ENCODE measurements around the gene TNFRSF18.

Gene TNFRSF18

DNA sequence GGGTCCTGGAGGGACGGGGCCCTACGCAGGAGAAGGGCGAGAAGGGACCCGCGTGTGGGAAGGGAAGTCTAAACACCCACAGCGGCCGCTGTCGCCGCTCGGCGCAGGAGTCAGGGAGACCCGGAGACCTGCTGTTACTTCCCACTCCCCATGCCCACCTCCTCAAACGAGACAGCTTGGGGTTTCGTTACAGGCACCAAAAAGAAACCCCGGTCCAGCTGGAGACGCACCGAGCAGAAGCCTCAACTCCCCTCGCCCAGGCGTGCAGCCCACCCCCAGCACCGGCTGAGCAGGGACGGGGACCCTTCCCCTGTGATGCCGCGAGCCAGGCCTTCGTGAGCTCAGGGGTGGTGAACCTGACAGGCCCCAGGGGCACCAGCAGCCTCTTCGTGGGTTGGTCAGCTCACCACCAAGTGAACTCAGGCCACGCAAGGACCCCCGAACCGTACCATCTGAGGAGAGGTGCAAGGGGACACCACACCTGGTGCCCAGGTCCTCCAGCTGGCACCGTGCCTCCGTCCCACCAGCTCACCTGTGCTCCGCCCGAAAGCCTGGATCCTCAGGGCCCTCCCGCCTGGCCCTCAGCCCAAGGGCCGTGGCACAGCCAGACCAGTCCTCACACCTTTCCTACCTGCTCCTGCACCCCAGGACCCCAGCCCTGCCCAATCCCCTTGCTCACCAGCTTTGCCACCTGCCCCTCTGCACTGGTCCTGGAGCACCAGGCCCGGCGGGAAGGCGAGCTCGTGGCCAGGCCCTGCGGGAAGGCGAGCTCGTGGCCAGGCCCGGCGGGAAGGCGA is 20.4 kb upstream of the TNFRSF18 start:
- no peak for DNase-seq

DNA sequence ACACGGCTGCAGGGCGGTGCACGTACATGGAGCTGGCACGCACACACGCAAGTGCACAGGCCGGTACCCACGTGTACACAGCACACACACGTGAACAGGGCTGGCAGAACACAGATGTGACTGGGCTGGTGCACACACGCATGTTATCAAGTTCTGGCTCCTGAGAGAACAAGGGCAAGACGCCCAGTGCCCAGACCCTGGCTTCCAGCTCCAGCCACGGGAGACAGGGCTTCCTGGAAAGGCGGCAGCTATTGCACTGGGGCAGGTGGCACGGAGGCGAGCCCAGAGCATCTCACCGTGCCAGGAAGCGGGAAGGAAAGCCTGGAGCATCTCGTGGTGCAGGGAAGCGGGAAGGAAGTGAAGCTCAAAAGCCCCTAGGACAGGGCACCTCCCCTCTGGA is 19.5 kb upstream of the TNFRSF18 start:
- DNase-seq = no peak

DNA sequence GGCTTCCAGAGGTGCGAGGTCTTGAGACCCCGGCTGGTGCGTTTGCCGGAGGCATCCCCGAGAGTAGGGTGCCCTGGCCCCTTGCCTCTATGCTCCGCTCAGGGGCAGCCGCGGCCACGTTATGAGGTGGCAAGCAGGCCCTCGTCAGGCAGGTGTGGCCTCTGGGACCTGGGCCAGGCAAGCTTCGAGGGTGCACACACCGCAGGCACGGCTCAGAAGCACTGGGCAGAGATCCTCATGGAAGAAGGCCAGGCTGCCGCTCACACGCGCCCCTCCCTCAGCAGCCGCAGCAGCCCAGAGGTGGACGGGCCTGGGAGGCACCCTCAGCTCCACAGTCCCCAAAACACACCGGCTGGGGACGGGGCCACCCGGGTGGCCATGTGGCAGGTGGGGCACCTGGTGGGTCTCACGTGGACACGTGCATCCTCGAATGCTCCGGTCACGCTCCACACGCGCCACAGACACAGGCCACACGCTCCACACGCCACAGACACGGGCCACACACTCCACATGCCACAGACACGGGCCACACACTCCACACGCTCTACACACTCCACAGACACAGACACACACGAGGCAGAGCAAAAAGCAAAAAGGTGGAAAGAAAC is 18.9 kb upstream of the TNFRSF18 start:
- DNase-seq = no peak

DNA sequence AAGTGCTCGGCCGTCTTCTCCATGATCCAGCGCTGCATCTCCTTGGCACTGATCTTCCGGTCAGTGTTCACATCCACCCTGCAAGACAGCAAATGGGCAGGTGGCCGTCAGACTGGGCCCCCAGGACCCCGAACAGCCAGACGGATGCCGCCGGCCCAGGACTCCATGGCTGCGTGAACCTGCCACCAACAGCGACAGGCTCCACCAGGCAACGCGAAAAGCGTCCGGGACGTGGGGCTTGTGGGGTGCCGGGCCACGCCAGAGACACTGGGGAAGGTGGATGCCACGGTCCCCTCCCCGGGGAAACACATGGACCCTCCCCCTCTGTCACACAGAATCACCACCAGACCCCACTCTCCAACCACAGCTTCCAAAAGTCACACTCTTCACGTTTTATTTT is 17.5 kb upstream of the TNFRSF18 start:
- no peak for DNase-seq

DNA sequence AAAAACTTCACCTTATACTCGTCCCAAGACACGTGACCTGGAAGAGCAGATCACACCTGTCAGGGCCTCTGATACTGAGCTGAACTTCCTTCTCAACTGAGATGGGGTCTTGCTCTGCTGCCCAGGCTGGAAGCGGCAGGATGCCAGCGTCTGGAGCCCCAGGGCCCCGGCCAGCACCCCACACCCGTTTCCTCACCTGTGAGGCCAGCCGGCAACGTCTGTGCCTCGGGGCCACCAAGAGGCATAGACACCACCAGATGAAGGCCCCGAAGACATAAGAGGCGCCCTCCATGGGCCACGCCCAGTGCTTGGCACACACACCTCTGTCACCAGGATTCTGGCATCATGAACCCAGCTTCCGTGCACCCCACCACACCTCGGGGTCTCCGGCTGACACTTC is 16.9 kb upstream of the TNFRSF18 start:
- no peak for DNase-seq

DNA sequence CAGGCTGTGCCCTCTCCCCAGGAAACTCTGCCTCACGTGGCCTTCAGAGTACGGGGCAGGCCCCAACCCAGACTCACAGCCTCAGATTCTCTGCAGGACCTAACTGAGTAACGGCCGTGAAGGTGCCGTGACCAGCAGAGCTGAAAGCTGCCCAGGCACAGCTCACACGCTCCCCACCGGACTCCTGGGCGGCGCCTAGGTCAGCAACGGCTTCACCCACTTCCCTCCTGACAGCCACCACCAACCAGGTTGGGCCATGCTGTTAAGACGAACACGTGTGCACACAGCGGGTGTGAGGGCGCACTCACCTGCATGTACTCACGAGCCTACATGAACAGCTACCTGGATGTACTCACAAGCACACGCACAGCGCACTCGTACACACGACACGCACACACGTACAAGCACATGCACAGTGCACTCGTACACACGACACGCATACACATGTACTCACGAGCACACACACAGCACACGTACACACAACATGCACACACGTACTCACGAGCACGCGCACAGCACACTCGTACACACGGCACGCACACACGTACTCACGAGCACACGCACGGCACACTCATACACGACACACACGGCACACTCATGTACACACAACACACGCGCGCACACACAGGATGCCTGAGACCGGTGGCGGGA is 16.3 kb upstream of the TNFRSF18 start:
- DNase-seq = no peak

DNA sequence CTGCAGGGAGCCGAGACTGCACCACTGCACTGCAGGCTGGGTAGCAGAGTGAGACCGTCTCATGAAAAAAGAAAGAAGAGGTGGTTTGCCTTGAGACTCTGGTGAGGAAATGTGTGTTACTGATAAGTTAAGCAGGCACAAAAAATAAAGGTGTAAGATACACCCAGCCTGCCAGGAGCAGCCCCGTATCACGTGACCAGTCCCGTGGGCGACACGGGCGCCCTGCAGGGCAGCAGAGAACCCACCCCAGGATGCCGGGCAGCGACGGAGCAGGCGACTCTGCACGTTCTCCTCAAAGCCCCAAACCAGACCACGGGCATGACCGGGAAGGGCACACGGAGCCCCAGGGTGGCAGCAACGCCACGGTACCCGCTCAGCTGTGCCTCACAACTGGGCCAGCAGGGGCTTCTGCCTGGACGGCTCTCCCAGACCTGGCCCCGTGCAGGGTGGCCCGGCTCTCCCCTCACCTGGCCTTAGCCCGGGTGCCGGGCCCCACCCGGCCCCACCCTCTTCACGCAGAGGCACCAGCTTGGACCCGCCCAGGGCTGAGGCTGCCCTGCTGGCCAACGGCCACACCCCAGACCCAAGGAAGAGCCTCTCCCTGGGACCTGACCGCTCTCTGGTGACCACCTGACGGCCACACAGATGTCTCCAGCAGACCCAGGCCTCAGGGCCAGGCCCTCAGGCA is 15.6 kb upstream of the TNFRSF18 start:
- DNase-seq = no peak

DNA sequence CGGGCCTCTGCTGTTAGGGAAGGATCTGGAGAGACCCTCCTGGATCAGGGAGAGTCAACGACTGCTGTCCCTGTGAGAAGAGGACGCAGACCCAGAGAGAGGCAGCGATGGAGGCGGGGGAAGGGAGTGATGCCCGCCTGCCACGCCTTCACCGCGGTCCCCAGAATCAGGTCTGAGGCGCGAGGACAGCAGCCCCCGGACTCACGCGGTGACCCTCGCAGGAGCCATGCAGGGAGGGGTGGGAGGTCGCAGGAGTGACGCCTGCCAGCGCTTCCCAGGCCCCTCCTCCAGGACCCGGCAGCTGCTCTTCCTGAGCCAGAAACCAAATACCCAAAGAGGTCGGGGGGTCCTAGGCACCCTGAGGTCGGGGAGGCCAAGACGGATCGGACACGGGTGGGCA is 13.8 kb upstream of the TNFRSF18 start:
- DNase-seq = no peak

DNA sequence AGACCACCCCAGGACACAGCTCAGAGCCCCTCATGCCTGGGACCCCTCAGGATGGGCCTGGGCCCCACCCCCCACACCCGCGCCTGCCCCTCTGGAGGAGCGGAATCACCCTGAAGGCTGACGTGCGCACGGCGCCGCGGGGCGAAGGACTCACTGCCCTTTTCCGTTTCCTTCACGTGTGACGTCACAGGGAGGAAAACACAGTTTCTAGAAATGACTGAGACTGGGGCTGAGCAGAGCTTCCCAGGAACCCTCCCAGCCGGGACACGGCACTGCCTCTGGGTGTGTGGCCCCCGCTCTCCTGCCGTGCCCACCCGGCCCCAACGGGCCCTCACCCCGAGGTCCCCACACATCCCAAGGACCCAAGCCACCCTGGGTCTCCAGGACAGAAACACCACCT is 12.9 kb upstream of the TNFRSF18 start:
- no peak for DNase-seq

DNA sequence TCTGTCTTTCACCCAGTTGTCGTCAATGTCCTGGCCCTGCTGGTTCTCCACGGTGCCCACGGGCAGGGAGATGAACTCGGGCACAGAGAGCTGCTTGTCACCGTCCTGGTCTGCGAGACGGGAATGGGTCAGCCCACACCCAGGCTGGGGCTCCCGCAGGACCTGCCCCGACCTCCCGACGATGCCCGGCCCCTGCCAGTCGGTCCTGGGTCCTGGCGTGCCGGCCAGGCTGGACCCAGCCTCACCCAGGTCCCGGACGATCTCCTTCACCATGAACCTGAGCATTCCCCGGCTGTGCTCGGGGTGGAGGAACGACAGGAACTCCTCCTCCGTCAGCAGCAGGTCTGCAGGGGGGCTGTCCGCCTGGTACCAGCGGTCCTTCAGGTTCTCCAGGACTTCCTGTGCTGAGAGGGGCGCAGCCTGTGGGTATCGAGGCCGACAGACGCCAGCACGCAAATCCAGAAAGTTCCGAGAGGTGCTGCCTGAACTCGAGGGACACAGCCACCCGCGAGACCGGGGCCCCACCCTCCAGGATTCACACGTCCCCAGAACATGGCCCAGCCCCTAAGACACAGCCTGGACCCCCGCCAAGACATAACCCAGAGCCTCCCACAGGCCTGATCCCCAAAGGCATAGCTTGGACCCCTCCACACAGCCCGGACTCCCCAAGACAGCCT is 12.3 kb upstream of the TNFRSF18 start:
- no peak for DNase-seq

DNA sequence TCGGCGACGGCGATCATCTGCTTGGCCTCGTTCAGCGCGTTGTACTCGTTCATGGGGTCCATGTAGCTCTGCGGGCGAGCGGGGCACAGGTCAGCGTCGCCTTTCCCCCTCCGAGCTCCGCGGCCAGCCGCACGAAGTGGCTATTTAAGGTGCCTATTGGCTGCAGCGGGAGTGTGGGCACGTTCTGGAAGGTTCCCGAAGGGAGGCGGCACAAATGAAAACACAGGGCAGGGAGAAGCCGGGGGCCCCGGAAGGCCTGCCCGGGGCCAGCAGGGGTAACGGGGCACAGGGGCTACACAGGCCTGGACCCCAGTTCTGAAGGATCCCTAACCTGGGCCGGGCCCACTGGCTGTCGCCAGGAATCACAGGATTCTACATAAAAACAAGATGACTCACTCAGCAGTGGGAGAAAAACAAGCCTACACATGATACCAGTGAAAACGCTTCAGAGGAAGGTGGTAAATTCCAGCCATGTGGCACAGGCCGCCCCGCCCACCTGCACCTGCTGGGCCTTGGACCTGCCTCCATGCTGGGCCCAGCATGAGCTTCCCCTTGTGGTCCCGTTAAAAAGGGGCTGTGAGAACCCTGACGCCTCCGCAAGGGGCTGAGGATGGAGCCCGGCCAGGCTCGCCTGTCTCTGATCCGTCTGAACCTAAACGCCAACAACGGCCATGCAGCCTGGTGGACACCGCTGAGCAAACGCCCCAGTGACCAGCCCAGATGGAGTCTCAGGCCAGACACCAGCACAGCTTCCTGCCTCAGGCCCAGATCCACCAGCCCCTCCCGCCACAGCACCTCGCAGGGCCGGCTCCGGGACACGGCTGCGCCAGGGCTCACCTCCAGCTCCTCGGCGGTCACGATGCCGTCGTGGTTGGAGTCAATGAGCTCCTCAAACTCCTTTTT is 11.5 kb upstream of the TNFRSF18 start:
- DNase-seq = no peak

DNA sequence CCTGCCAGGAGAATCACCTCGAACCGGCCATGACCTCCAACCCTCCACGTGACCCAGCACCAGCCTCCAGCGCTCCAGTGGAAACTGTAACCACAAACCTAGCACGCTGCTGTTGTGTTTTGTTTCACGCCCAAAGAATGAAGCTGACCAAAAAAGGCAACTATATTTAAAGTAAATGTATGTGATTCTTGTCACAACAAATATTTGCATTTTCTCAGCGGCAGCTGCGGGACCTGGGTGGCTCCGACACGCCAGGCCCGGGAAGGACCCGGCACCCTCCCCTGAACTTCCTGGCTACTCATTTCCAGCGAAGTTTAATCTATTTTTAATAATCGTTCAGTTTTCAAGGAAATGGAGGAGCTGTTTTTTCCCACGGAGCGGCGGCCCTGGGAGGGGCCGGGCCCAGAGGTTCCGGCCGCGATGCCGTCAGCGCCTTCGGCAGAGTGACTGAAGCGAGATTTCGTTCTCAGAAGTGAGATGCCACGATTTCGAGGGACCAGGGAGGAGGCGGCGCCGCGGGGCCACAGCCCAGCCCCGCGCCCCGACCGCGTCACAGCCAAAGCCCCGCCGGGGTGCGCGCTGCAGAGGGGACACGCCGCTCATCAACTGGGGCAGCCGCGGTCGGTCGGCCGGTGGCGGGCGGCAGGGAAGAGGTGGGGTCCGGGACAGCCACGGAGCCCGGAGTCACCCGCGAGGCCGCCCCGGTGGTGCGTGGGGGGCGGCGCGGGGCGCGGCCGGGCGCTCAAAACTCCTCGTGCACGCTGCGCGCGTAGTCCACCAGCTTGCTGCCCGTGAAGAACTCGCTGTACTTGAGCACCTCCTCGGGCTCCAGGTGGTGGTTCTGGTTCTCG is 10.6 kb upstream of the TNFRSF18 start:
- DNase-seq = no peak

DNA sequence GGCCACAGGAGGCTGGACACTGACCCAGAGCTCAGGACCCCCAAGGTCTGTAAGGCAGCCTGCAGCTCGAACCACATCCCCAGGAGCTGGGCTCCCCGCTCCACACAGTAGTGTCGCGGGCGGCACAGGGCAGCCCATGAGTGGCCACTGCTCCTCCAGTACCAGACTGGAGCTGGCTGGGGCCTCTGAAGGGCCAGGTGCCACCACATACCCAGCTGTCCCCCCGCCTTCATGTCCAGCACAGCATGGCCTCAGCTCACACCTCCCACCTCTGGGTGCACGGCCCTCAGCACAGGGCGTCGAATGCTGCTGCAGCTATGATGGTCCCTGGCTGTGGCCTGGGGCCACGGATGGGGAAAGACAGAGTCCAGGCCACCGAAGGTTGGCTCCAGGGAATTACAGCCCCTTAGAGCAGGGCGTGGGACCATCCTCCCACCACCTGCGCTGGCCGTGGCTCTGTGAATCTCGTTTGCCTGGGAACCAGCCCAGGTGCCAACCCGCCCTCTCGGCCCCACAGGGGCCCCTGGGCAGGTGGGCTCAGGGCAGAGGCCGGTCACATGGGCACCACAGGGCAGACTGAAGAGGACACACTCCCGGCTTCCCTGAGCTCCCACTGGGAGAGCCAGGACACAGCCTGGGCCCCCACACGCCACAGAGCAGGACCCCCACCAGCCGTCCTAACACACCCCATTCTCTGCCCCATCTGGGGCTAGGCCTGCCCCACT is 9.7 kb upstream of the TNFRSF18 start:
- DNase-seq = no peak

DNA sequence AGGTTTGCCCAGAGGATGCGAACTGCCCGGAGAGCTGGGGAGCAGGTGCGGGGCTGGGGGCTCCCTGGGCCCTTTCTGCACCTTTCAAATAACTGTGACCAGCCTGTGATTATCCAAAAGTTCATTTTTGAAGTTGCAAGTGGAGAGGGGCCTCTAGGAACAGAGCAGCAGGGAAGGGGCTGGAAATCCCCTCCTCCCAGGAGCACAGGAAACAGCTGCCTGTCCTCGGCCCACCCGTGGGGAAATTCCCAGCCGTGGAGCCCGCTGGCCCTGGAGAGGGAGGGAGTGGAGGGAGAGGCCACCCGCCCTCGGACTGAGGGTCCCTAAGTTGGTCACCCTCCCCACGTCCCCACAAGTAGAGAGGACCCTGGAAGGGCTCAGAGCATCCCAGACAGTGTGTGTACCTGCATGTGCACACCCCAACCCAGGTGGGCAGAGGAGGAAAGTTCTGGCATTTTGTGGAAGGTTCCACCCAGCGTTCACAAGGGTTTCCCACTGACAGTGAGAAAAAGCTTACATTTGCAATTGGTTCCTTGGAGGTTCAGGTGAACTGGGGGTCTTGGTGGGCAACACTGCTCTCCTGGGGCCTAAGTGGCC is 8.8 kb upstream of the TNFRSF18 start:
- DNase-seq = no peak

DNA sequence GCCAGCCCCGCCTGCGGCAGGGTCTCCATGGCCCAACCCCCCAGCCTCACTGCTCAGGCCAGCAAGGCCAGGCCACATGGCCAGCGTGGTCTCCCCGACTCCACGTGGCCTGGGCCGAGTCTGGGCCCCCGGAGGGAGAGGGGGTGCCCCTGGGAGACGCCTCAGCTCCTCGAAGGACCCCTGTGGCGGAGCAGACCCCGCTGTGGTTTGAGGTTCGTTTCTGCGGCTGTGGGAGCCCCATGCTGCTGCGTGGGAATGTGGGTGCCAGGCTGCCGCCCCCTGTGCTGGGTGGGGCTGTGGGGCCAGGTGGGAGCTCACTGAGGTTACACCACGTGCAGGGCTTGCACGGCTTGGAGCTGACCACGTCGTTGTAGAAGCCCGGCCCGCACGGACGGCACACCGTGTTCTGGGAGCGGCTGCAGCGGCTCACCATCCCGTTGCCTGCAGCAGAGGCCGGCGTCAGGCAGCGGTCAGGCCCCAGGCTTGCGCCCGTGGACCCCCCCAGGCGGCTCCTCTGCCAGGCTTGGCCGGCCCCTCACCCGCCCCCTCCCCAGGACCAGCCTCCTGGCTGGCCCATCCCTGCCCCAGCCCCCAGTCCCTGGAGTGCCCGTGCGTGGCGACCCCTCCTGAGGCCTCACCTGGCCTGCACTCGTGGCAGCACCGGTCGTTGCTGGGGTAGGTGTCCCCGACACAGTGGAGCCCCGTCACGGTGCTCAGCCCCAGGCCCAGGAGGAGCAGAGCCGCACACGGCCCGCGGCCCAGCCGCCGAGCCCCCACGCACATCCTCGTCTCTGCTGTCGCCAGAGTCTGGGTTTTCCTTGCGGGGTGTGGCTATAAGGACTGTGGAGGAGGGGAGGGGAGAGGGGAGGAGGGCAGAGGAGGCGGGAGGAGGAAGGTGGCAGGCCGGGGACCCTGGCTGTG is 7.2 kb upstream of the TNFRSF18 start, which contains the start of gene TNFRSF4:
Gene TNFRSF4 (minus strand): TSS at position 809 of the 921 bp plus-strand sequence. CDS start 26 bp downstream, at position 783.
- DNase-seq = no peak

DNA sequence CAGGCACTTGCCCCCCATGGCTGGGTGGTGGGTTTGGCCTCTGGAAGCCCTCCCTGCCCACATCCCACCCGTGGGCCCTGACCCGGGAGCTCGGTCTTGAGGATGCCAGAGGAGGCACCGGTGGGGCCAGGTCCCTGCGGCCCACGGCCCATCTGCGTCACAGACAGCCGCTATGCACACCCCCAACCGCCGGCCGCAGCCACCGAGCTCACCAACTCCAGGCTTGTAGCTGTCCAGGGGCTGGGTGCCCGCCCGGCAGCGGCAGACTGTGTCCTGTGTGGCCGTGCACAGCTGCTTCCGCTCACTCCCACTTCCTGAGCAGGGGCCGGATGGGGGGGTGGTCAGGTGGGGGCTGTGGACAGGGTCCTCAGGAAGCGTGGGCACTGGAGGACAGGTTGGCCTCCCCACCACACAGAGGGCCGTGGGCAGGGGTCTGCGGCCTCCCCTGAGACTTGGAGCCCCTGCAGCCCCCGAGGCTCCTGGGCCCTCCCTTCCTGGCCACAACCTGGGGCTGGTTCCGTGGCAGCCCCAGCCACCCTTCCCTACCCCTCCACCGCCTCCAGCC is 6.5 kb upstream of the TNFRSF18 start:
- DNase-seq = no peak

DNA sequence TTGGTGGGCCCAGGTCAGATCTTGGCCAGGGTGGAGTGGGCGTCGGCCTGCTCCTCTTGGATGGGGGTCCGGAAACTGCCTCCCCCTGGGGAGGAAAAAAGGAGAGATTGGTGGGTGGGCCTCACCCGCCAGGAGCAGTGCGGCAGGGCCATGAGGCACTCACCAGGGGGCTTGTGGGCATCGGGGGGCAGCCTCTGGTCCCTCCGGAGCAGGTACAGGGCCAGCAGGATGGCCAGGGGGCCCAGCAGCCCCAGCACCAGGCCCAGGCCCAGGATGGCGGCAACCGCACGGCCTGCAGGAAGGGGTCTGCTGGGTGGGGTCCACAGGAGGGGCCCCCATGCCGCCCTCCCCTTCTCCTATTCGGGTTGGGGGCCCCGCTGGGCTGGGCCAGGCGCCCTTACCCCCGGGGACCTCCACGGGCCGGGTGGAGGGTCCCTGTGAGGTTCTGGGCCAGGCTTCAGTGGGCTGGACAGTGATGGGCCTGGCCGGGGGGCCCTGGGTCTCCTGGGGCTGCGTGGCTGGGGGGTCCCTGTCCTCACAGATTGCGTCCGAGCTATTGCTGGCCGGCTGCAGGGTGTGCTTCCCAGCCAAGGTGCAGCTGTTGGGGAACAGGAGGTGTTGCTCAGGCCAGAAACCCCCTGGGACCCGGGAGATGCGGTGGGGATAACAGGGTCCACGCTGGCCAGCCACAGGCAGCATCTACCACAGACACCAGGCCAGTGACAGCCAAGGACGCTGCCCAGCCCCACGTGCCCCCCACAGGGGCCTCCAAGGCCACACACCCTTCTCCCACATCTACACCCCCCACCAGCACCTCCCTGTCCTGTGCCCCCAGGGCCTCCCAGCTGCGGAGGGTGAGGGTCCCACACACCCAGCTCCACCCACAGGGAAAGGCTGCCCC is 5.4 kb upstream of the TNFRSF18 start:
- DNase-seq = no peak

All from cortex of kidney (tissue), 1 donor.